K562 (cell line): ENCODE results near the gene NPDC1. TPM values are rescaled to one million over a fixed set of nuclear protein-coding genes. Genes with fewer than 3 reads are reported as not detected.

ENCODE experiments used
- ATF3 ChIP-seq, 2 experiments: fragments of 450-650 bp in 1 of 2; sonication (generic) in 1 of 2; formaldehyde crosslinking in 1 of 2; IDR thresholded peaks in 1 of 2; conservative IDR thresholded peaks in 1 of 2; 2 replicates each; pipeline versions ENCODE4 v1.6.1 to v1.8.1; 2016 to 2023; ENCODE audit warnings: mild to moderate bottlenecking in 2 of 2, moderate library complexity in 2 of 2, inconsistent platforms in 1 of 2, missing genetic modification reagents in 1 of 2
- CBFA2T2 ChIP-seq: fragments of 450-650 bp; conservative IDR thresholded peaks from 2 replicates; pipeline ENCODE4 v1.6.1; 2017; ENCODE audit warnings: mild to moderate bottlenecking
- COPS2 ChIP-seq: fragments of 450-650 bp; conservative IDR thresholded peaks from 2 replicates; pipeline ENCODE4 v1.6.1; 2016; ENCODE audit warnings: mild to moderate bottlenecking, moderate library complexity
- E2F5 ChIP-seq: sonication (generic); formaldehyde crosslinking; IDR thresholded peaks from 2 replicates; pipeline ENCODE4 v1.8.0; 2022; ENCODE audit warnings: mild to moderate bottlenecking, missing genetic modification reagents
- ELK3 ChIP-seq: fragments of 450-650 bp; formaldehyde crosslinking; IDR thresholded peaks from 2 replicates; pipeline ENCODE4 v1.4.0; 2020; ENCODE audit warnings: mild to moderate bottlenecking
- FOXP4 ChIP-seq: sonication (generic); formaldehyde crosslinking; IDR thresholded peaks from 2 replicates; pipeline ENCODE4 v1.8.0; 2022; ENCODE audit warnings: mild to moderate bottlenecking, missing genetic modification reagents, borderline replicate concordance
- GABPA ChIP-seq: fragments of 200-800 bp; sonication (Bioruptor generic); conservative IDR thresholded peaks from 2 replicates; pipeline ENCODE4 v1.6.1; 2016; ENCODE audit warnings: low read depth, missing genetic modification characterization, missing compliant biosample characterization
- GTF2B ChIP-seq: IDR thresholded peaks from 2 replicates; pipeline ENCODE4 v1.6.1; 2011; ENCODE audit not compliant: insufficient read length; ENCODE audit errors: extremely low read depth
- ILF3 ChIP-seq: fragments of 450-650 bp; IDR thresholded peaks from 2 replicates; pipeline ENCODE4 v1.6.1; 2018; ENCODE audit warnings: antibody characterized with exemption, mild to moderate bottlenecking, moderate library complexity, borderline replicate concordance
- NFIX ChIP-seq: fragments of 250-450 bp; sonication (Bioruptor Pico); IDR thresholded peaks from 2 replicates; pipeline ENCODE4 v1.4.0; 2020; ENCODE audit warnings: low read depth, mild to moderate bottlenecking, moderate library complexity
- PBX2 ChIP-seq, 2 experiments: IDR thresholded peaks in 1 of 2; conservative IDR thresholded peaks in 1 of 2; 2 replicates each; pipeline ENCODE4 v1.6.1; 2016; ENCODE audit warnings: low read depth in 2 of 2, mild to moderate bottlenecking in 1 of 2, missing compliant biosample characterization in 1 of 2, missing genetic modification characterization in 1 of 2, moderate library complexity in 1 of 2
- POLR2AphosphoS5 ChIP-seq: IDR thresholded peaks from 2 replicates; pipeline ENCODE4 v1.6.1; 2011; ENCODE audit warnings: mild to moderate bottlenecking, low read depth, low read length, moderate library complexity; ENCODE audit not compliant: control insufficient read depth, insufficient read depth
- TBL1XR1 ChIP-seq, 2 experiments: IDR thresholded peaks; 2 replicates each; pipeline ENCODE4 v1.6.1; 2012; ENCODE audit warnings: improper control_type of control experiment in 2 of 2, low read length in 2 of 2, mild to moderate bottlenecking in 1 of 2
- ZNF280A ChIP-seq: fragments of 450-650 bp; IDR thresholded peaks from 2 replicates; pipeline ENCODE4 v1.6.1; 2018; ENCODE audit warnings: mild to moderate bottlenecking, low read depth; ENCODE audit not compliant: partially characterized antibody
- ZSCAN32 ChIP-seq: fragments of 450-650 bp; formaldehyde crosslinking; IDR thresholded peaks from 2 replicates; pipeline ENCODE4 v1.4.0; 2020; ENCODE audit warnings: mild to moderate bottlenecking, moderate library complexity
- polyA plus RNA-seq, 8 experiments: library from polyadenylated mRNA; depleted of rRNA in 4 of 8; stranded (reverse) in 5 of 8; unstranded in 3 of 8; fragments of >200 nt; fragmentation: Nextera tagmentation in 2 of 8; fragmentation: Illumina TruSeq in 1 of 8; extraction: Ambion mirVana in 2 of 8; extraction: Trizol in 1 of 8; gene quantifications; 2 replicates each; pipeline versions ENCODE4 v1.2.1 to v1.2.3, GENCODE V29; 2011 to 2014; ENCODE audit warnings: inconsistent platforms in 1 of 8, missing spikeins in 1 of 8
- total RNA-seq, 7 experiments: library from RNA; depleted of rRNA in 6 of 7; stranded (reverse); fragments of >200 nt in 6 of 7; fragmentation: Illumina TruSeq in 2 of 7; extraction: Trizol in 2 of 7; gene quantifications; 2 replicates each; pipeline versions ENCODE4 v1.2.1 to v1.2.3, GENCODE V29; 2011 to 2021; ENCODE audit warnings: low replicate concordance in 1 of 7

The NPDC1 gene
- total and polyA plus RNA-seq, 9 of the 15 experiments (the other 6 are each of a cell fraction or from before 2014, with no cell fraction given) = 0.06 to 2.1 (median 0.53) TPM; not detected in 3

- no peak for TF ChIP-seq GTF2B
- no peak for TF ChIP-seq ZNF280A
- TF ChIP-seq GABPA = peak; percentile 64
- no peak for TF ChIP-seq PBX2 (CRISPR knock-in tag; IDR thresholded peaks at IDR 0.05; ENCODE audit: low read depth)
- TF ChIP-seq PBX2 (tag; conservative IDR thresholded peaks at IDR 0.05; ENCODE audit: low read depth) = peak; percentile 67
- peak; percentile 70 for TF ChIP-seq NFIX (CRISPR knock-in tag)
- TF ChIP-seq ILF3 = no peak
- TF ChIP-seq FOXP4 = no peak
- no peak for TF ChIP-seq CBFA2T2
- TF ChIP-seq ELK3 = peak; percentile 97
- no peak for TF ChIP-seq E2F5
- peak; percentile 85 for TF ChIP-seq ZSCAN32 (CRISPR knock-in tag)
- TF ChIP-seq COPS2 = no peak
- TF ChIP-seq TBL1XR1 (IDR thresholded peaks at IDR 0.05; ENCODE audit: low read length in 2 of 2) = no peak
- no peak for TF ChIP-seq ATF3 (IDR thresholded peaks at IDR 0.05)
- no peak for TF ChIP-seq ATF3 (CRISPR knock-in tag; conservative IDR thresholded peaks at IDR 0.05)
- TF ChIP-seq POLR2AphosphoS5 = no peak
Observed at GRCh38 chr9:137074657-137075274, 28.8 kb upstream of the NPDC1 start (continued).
